Adrenal gland (tissue), 12 donors: ENCODE measurements around the gene COL18A1. TPM values are rescaled to one million over a fixed set of nuclear protein-coding genes. Genes with fewer than 3 reads are reported as not detected.

Experiments used
- DNase-seq, 7 donors: peaks; one replicate each; pipeline ENCODE4 v3.0.0-alpha.2; 2019 to 2020
- H3K27ac ChIP-seq, 5 donors: fragments of 200-600 bp; sonication (generic) in 4 of 5; 1 replicate in 3 of 5; 2 replicates in 2 of 5; pipeline versions ENCODE4 v1.5.1 to v1.8.0; 2016 to 2020; ENCODE audit warnings: mild to moderate bottlenecking in 1 of 5
- H3K27me3 ChIP-seq: fragments of 200-600 bp; 2 replicates; pipeline ENCODE4 v1.8.0; 2021
- H3K36me3 ChIP-seq, 2 donors: fragments of 200-600 bp; replicated peaks in 1 of 2; 1 replicate in 1 of 2; 2 replicates in 1 of 2; pipeline versions ENCODE4 v1.5.1 to v1.8.0; 2018 to 2022
- H3K4me1 ChIP-seq, 2 donors: fragments of 200-600 bp; replicated peaks in 1 of 2; 1 replicate in 1 of 2; 2 replicates in 1 of 2; pipeline versions ENCODE4 v1.5.1 to v1.8.0; 2018 to 2021
- H3K4me3 ChIP-seq, 4 donors: fragments of 200-600 bp; sonication (generic) in 3 of 4; one replicate each; pipeline ENCODE4 v1.5.1; 2016 to 2018
- H3K9me3 ChIP-seq, 3 donors: fragments of 200-600 bp; sonication (generic) in 1 of 3; replicated peaks in 1 of 3; 1 replicate in 2 of 3; 2 replicates in 1 of 3; pipeline versions ENCODE4 v1.5.1 to v1.8.0; 2016 to 2021
- CTCF ChIP-seq, 6 experiments: fragments of 450-650 bp in 4 of 6; fragments of 200-600 bp in 2 of 6; sonication (generic) in 1 of 6; IDR thresholded peaks; 1 replicate in 5 of 6; 2 replicates in 1 of 6; pipeline versions ENCODE4 v1.5.1 to v1.8.0; 2016 to 2021; ENCODE audit warnings: antibody characterized with exemption in 6 of 6, mild to moderate bottlenecking in 2 of 6, moderate library complexity in 1 of 6
- POLR2A ChIP-seq, 2 donors: fragments of 450-650 bp; IDR thresholded peaks; one replicate each; pipeline ENCODE4 v1.6.1; 2017; ENCODE audit warnings: antibody characterized with exemption in 2 of 2, mild to moderate bottlenecking in 2 of 2, moderate library complexity in 1 of 2
- WGBS, 4 donors: extraction: QIAGEN DNeasy Blood & Tissue Kit in 2 of 4; methylation state at CpG; one replicate each; pipeline versions ENCODE4 v1.1.5 to v1.1.7; 2013 to 2017; 5-methylcytosine and 5-hydroxymethylcytosine counted together
- intact Hi-C, 2 donors: fragments of 100-400 bp; cut with DNase I; formaldehyde crosslinking; loops; one replicate each; pipeline versions ENCODE4 v1.14.1 to v1.15.0; 2022 to 2023
- polyA plus RNA-seq, 3 donors: library from polyadenylated mRNA; stranded (reverse); fragments of 200-250 nt in 2 of 3; fragments of 350-450 nt in 1 of 3; fragmentation: Illumina TruSeq in 1 of 3; extraction: RNeasy Lipid Tissue Mini Kit (QIAGEN cat#74804) in 1 of 3; gene quantifications; one replicate each; pipeline ENCODE4 v1.2.3, GENCODE V29; 2013 to 2014
- total RNA-seq, 9 donors: library from RNA; depleted of rRNA in 4 of 9; stranded (reverse); fragments of >200 nt in 4 of 9; fragments of 120-200 nt in 1 of 9; fragmentation: NEBNext Ultra II Directional in 1 of 9; extraction: Animal tissue kit (Norgen Biotek cat#: 25700) in 1 of 9; gene quantifications; one replicate each; pipeline versions ENCODE4 v1.1.0 to v1.2.4, GENCODE V29; 2013 to 2023
- donor health status: healthy with polysubstance abuse.
- donor health status: Bipolar disorder and iron deficiency.
- donor health status: DM: yes; HTN: yes; CAD: no.
- donor health status: DM: no; HTN: no; CAD: no.
- donor health status: DM: no; HTN: no; CAD: no.
- donor health status: DM: yes; HTN: yes; CAD: no.

COL18A1 gene
- total and polyA plus RNA-seq, 12 donors, result 10.9 to 244 (median 141) TPM

DNA sequence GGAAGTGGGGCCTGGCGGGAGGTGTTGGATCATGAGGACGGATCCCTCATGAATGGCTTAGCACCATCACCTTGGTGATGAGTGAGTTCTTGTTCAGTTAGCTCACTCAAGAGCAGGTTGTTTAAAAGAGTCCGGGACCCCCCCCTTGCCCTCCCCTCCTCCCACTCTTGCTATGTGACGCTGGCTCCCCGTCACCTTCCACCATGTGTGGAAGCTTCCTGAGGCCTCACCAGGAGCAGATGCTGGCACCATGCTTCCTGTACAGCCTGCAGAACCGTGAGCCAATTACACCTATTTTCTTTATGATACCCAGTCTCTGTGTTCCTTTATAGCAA lies 140.2 kb downstream of the COL18A1 start:
- no peak overlapping the region for H3K4me3 ChIP-seq
- H3K4me1 ChIP-seq, result peaks cover 7 to 13% of the 10 kb centered on the region in 2 donors
- DNase-seq, result peak in 2 of 7 donors; percentile 9 to 36
- no peaks in the 10 kb centered on the region for H3K9me3 ChIP-seq
- TF ChIP-seq POLR2A (IDR thresholded peaks at IDR 0.05) (no peak), CTCF (IDR thresholded peaks at IDR 0.05) (no peak)
- 92 to 97% (median 94%) methylated on average over 4 to 6 of the region's 6 CpGs for WGBS, 4 donors
- intact Hi-C loops, result no loop called here
- H3K27me3 ChIP-seq, result no peaks in the 10 kb centered on the region
- no peaks in the 10 kb centered on the region for H3K36me3 ChIP-seq
- no peak overlapping the region for H3K27ac ChIP-seq

- Histone ChIP-seq H3K4me3 (no peak overlapping the region), H3K27ac (no peak overlapping the region), H3K36me3 (no peaks in the 10 kb centered on the region), H3K9me3 (no peaks in the 10 kb centered on the region), H3K27me3 (no peaks in the 10 kb centered on the region), H3K4me1 (peaks cover 7 to 13% of the 10 kb centered on the region in 2 donors)
- 88 to 96% (median 91%) methylated on average over 13 to 22 of the region's 22 CpGs for WGBS, 4 donors
- intact Hi-C loops, result no loop called here
- peak in 3 of 7 donors; percentile 12 to 46 (median 17) for DNase-seq
- no peak for TF ChIP-seq CTCF (IDR thresholded peaks at IDR 0.05)
- no peak for TF ChIP-seq POLR2A (IDR thresholded peaks at IDR 0.05)
Measured at GRCh38 chr21:45545691-45546531, 140.9 kb downstream of the COL18A1 start.

DNA sequence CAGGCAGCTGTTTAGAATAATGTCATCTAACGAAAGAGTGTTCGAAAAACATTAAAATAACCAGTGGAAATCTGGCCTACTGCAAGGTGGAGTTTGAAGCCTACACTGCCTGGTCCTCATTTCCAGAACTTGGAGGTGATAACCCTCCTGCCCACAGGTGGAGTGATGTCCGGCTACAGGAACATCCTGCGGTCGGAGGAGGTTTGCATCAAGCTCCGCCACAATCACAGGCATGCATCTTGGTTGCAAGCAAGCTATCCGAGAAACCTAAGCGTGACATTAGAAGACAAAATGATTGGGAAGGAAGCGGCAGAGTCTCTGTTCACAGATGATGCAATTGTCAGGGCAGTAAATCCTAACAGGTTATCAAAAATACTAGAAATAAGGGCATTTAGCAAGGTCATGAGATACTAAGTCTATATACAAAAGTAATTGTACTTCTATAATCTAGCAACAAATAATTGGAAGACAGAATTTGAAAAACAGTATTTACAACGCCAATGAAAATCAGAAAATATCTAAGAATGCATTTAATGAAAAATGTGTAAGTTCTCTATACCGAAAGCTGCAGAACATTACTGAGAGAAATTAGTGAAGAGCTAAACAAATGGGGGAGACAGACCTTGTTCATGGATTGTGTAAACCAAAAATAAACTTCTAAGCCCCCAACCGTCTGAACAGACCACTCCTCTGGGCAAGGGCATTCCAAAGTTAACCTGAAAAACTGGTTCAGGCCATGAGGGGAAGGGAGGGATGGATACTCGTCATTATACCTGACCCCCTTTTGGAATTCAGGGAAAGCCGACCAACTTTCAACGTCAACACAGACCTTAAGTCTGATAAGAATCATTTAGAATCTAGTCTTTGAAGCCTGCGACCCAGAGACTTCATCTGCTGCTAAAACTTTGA lies 141.9 kb downstream of the COL18A1 start:
- intact Hi-C loops, result no loop called here
- Histone ChIP-seq H3K27ac (no peak overlapping the region), H3K27me3 (no peaks in the 10 kb centered on the region), H3K4me3 (no peak overlapping the region), H3K4me1 (peaks cover 7 to 9% of the 10 kb centered on the region in 2 donors), H3K36me3 (no peaks in the 10 kb centered on the region), H3K9me3 (no peaks in the 10 kb centered on the region)
- DNase-seq, result peak in 2 of 7 donors; percentile 11 to 41
- TF ChIP-seq CTCF (IDR thresholded peaks at IDR 0.05), result no peak
- TF ChIP-seq POLR2A (IDR thresholded peaks at IDR 0.05), result no peak
- WGBS, 4 donors, result 79 to 84% (median 81%) methylated on average over 16 of the region's 16 CpGs

DNA sequence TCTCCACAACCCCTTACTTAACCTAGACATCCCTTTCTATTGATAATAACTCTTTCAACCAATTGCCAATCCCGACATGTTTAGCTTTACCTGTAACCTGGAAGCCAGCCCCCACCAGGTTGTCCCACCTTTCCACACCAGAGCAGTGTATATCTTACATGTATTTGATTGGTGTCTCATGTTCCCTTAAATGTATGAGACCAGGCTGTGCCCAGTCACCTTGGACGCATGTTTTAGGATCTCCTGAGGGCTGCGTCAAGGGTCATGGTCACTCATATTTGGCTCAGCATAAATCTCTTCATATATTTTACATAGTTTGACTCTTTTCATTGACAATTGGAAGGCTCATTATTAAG lies 142.6 kb downstream of the COL18A1 start:
- DNase-seq, result peak in 2 of 7 donors; percentile 4 to 11

More for the DNA sequence above, 142.6 kb downstream of the COL18A1 start:
- Histone ChIP-seq H3K27ac (no peak overlapping the region), H3K9me3 (no peaks in the 10 kb centered on the region), H3K4me1 (peaks cover 5 to 9% of the 10 kb centered on the region in 2 donors), H3K4me3 (no peak overlapping the region), H3K36me3 (no peaks in the 10 kb centered on the region), H3K27me3 (no peaks in the 10 kb centered on the region)
- intact Hi-C loops, result no loop called here
- TF ChIP-seq POLR2A (IDR thresholded peaks at IDR 0.05) (no peak), CTCF (IDR thresholded peaks at IDR 0.05) (no peak)
- WGBS, 4 donors, result 65 to 75% (median 71%) methylated on average over 3 of the region's 3 CpGs
